Karpas-422 (cell line): ENCODE measurements around the gene CD274. TPM values are rescaled to one million over a fixed set of nuclear protein-coding genes. Genes with fewer than 3 reads are reported as not detected.

ENCODE experiments used
- DNase-seq: peaks from one replicate; pipeline ENCODE4 v3.0.0-alpha.2; 2015
- H2AFZ ChIP-seq: fragments of 200-600 bp; sonication (generic); 2 replicates; pipeline ENCODE4 v1.6.1; 2014; ENCODE audit warnings: antibody characterized with exemption, low read length, mixed read lengths
- H3K27ac ChIP-seq: fragments of 200-600 bp; sonication (generic); 2 replicates; pipeline ENCODE4 v1.5.1; 2014; ENCODE audit warnings: mild to moderate bottlenecking, low read length, moderate library complexity
- H3K27me3 ChIP-seq: fragments of 200-600 bp; sonication (generic); 2 replicates; pipeline ENCODE4 v1.6.1; 2014; ENCODE audit warnings: low read length, mixed read lengths
- H3K36me3 ChIP-seq: fragments of 200-600 bp; sonication (generic); 2 replicates; pipeline ENCODE4 v1.6.1; 2014; ENCODE audit warnings: low read length, mixed read lengths; ENCODE audit not compliant: insufficient read depth
- H3K4me1 ChIP-seq: fragments of 200-600 bp; sonication (generic); 2 replicates; pipeline ENCODE4 v1.6.1; 2014; ENCODE audit warnings: mild to moderate bottlenecking, low read length, mixed read lengths
- H3K4me2 ChIP-seq: fragments of 200-600 bp; sonication (generic); 2 replicates; pipeline ENCODE4 v1.6.1; 2014; ENCODE audit warnings: low read length, low read depth, mild to moderate bottlenecking; ENCODE audit not compliant: poor library complexity, severe bottlenecking
- H3K4me3 ChIP-seq: fragments of 200-600 bp; sonication (generic); 2 replicates; pipeline ENCODE4 v1.5.1; 2014; ENCODE audit warnings: mild to moderate bottlenecking, antibody characterized with exemption, low read length, mixed read lengths
- H3K79me2 ChIP-seq: fragments of 200-600 bp; sonication (generic); 2 replicates; pipeline ENCODE4 v1.6.1; 2014; ENCODE audit warnings: mild to moderate bottlenecking, low read length, mixed read lengths
- H3K9ac ChIP-seq: fragments of 200-600 bp; sonication (generic); 2 replicates; pipeline ENCODE4 v1.6.0; 2014; ENCODE audit warnings: low read length
- H3K9me2 ChIP-seq: fragments of 200-600 bp; sonication (generic), shearing (Covaris generic); replicated peaks from 2 replicates; pipeline ENCODE4 v1.6.0; 2014; ENCODE audit warnings: mild to moderate bottlenecking, low read length, moderate library complexity; ENCODE audit not compliant: insufficient read depth
- H3K9me3 ChIP-seq: fragments of 300-700, 200-600 bp; sonication (generic); 2 replicates; pipeline ENCODE4 v1.6.1; 2014; ENCODE audit warnings: low read length, mixed read lengths
- H4K20me1 ChIP-seq: fragments of 200-600 bp; sonication (generic); 2 replicates; pipeline ENCODE4 v1.6.1; 2014; ENCODE audit warnings: mild to moderate bottlenecking, antibody characterized with exemption, low read length, low read depth; ENCODE audit not compliant: insufficient read depth
- total RNA-seq: library from RNA; depleted of rRNA; stranded (reverse); fragments of >200 nt; shearing (Covaris generic); gene quantifications from 2 replicates; pipeline ENCODE4 v1.2.3, GENCODE V29; 2014; ENCODE audit warnings: low replicate concordance

Gene CD274
- total RNA-seq, 1 experiment from 2014 or later, result 0.11 TPM

DNA sequence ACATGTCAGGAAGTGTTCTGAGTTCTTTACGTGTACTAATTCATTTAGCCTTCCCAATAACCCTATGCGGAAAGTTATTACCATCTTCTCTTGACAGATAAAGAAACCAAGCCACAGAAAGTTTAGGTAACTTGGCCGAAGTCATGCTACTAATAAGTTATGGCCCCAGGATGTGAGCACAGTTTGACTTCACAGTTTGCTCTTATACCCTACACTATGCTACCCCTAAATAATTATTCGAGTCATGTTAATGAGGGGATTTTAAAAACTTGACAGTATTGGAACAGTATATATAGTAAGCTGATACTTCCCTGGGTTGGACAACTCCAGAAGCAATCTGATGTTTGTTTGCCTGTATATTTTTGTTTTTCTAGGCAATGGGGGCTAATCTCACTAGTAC lies 30.6 kb downstream of the CD274 start:
- no peaks in the 10 kb centered on the region for H4K20me1 ChIP-seq

DNA sequence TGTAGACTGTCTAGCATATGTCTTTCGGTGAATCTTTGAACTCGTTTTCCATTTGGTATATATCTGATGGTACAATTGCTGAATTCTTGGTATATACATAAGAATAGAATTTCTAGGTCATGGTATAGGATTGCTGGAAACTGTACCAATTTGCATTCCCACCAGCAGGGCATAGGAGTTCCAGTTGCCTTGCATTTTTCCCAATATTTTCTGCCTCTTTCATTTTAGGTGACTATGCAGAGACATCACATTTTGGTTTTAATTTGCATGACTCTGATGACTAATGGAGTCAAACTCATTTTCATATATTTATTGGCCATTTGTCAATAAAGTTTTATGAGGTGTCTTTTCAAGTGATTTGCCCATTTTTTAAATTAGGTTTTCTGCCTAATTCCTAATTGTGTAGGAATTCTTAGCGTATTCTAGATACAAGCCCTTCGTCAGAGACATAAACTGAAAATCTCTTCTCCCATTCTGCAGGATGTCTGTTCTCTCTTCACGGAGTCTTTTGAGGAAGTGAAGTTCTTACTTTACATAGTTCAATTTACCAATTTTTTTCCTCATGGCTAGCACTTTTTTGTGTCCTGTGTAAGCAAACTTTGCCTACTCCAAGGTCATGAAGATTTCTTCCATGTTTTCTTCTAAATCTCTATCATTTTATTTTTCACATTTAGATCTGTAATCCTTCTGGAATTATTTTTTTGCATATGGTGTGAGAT lies 31.1 kb downstream of the CD274 start:
- Histone ChIP-seq H4K20me1 (no peaks in the 10 kb centered on the region), H3K27me3 (no peaks in the 10 kb centered on the region), H3K4me3 (no peak overlapping the region), H2AFZ (no peak overlapping the region), H3K4me1 (no peaks in the 10 kb centered on the region), H3K9me2 (no peaks in the 10 kb centered on the region), H3K4me2 (no peak overlapping the region), H3K79me2 (peaks cover 11% of the 10 kb centered on the region), H3K36me3 (no peaks in the 10 kb centered on the region), H3K9me3 (no peaks in the 10 kb centered on the region), H3K9ac (no peak overlapping the region), H3K27ac (no peak overlapping the region)
- DNase-seq, result no peak

More for the DNA sequence above, 30.6 kb downstream of the CD274 start:
- Histone ChIP-seq H3K27me3 (no peaks in the 10 kb centered on the region), H3K4me3 (no peak overlapping the region), H3K4me1 (no peaks in the 10 kb centered on the region), H3K36me3 (no peaks in the 10 kb centered on the region), H3K9ac (no peak overlapping the region), H3K9me3 (no peaks in the 10 kb centered on the region), H3K27ac (no peak overlapping the region), H3K4me2 (no peak overlapping the region), H3K79me2 (peaks cover 11% of the 10 kb centered on the region), H2AFZ (no peak overlapping the region), H3K9me2 (no peaks in the 10 kb centered on the region)
- no peak for DNase-seq

DNA sequence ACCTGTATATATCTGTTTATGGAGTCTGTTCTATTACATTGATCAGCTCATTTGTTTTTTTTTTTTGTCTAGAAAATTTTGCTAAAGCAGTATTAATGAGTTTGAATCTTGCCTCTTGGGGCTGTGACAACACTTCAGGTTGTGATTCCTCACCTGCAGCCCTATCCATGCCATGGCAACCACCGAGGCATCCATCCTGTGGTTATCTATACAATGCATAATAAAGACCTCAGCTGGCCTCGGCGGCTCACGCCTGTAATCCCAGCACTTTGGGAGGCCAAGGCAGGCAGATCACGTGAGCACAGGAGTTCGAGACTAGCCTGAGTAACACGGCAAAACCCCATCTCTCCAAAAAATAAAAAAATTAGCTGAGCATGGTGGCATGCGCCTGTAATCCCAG lies 31.9 kb downstream of the CD274 start:
- Histone ChIP-seq H3K9me3 (no peaks in the 10 kb centered on the region), H3K27ac (no peak overlapping the region), H3K27me3 (no peaks in the 10 kb centered on the region), H3K4me3 (no peak overlapping the region), H3K79me2 (peaks cover 11% of the 10 kb centered on the region), H3K36me3 (no peaks in the 10 kb centered on the region), H3K9ac (no peak overlapping the region), H4K20me1 (no peaks in the 10 kb centered on the region), H2AFZ (no peak overlapping the region), H3K9me2 (no peaks in the 10 kb centered on the region), H3K4me2 (no peak overlapping the region), H3K4me1 (no peaks in the 10 kb centered on the region)
- no peak for DNase-seq

DNA sequence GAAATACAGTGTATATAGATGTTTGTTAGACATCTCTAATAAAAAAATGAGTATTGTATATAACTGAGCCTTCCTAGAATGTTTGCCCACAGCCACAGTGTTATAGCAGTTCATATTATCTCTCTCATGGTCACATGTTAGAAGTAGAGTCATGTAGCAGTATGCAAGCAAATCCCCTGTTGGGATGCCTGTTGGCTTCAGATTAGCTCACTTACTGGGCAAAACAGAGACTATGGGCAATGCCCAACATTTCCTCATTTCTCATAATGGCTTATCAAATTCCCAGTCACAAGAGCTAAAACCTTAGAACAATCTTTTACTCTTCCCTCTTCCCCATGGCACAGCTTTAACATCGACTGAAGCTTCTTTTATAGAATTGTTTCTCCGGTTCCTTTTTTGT lies 33.0 kb downstream of the CD274 start:
- Histone ChIP-seq H3K9me3 (no peaks in the 10 kb centered on the region), H3K36me3 (no peaks in the 10 kb centered on the region), H3K4me1 (no peaks in the 10 kb centered on the region), H3K27ac (no peak overlapping the region), H3K9me2 (no peaks in the 10 kb centered on the region), H2AFZ (no peak overlapping the region), H4K20me1 (no peaks in the 10 kb centered on the region), H3K27me3 (no peaks in the 10 kb centered on the region), H3K9ac (no peak overlapping the region), H3K4me2 (no peak overlapping the region), H3K4me3 (no peak overlapping the region), H3K79me2 (peaks cover 11% of the 10 kb centered on the region)
- no peak for DNase-seq

DNA sequence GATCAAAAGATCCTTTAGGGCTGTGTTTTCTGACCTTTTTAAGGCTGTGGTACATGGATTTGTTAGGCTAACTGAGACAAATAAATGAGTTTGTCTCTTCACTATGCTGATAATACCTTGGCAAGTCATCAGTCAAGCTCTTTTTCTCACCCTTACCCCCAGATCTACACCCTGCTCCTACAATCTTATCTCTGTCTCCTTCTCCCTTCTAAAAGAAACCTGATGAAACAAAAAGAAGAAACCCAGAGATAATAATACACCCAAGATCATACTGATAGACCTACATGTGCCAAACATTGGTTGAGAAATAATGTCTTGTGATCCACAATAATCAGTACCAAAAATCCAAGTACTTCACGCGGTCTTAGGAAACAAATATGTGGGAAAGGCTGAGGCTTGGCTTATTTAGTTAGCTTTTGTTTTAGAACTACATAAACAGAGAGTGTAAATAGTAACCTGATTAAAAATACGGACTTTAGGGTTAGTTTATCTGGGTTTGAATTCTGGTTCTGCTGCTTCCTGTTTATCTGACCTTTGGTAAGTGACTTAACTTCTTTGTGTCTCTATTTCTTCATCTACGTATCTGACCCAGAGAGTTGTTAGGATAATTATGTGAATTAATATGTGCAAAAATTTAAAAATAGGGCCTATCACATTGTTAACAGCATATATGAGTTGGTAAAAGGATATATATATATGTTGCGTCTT lies 35.2 kb downstream of the CD274 start:
- no peak overlapping the region for H3K4me3 ChIP-seq
- no peak for DNase-seq
- no peaks in the 10 kb centered on the region for H3K9me2 ChIP-seq
- no peaks in the 10 kb centered on the region for H4K20me1 ChIP-seq
- H3K27me3 ChIP-seq, result no peaks in the 10 kb centered on the region
- H3K27ac ChIP-seq, result no peak overlapping the region
- H3K4me2 ChIP-seq, result no peak overlapping the region
- peaks cover 11% of the 10 kb centered on the region for H3K79me2 ChIP-seq
- no peak overlapping the region for H3K9ac ChIP-seq
- H3K4me1 ChIP-seq, result no peaks in the 10 kb centered on the region
- H3K36me3 ChIP-seq, result no peaks in the 10 kb centered on the region; the same call in 1 of the 2 replicates
- no peak overlapping the region for H2AFZ ChIP-seq
- H3K9me3 ChIP-seq, result no peaks in the 10 kb centered on the region

DNA sequence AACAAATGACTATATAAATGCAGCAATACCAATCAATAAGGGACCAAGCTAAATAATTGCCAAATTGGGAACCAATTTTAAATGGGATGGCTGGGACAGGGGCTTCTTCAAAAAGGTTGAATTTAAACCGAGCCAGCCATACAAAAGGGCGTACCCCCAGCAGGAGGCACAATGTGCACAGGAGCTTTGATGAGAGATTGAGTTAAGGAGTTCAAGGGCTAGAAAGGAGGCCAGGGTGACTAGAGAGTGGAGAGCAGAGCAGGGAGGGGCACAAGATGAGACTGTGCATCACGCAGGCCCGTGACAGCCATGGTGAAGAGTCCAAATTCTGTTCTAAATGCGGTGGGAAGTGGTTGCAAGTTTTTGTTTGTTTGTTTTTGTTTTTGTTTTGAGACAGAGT lies 36.6 kb downstream of the CD274 start:
- no peaks in the 10 kb centered on the region; the same call in 1 of the 2 replicates for H3K36me3 ChIP-seq
- H3K4me3 ChIP-seq, result no peak overlapping the region
- H3K79me2 ChIP-seq, result peaks cover 11% of the 10 kb centered on the region
- H3K9ac ChIP-seq, result no peak overlapping the region
- H3K4me2 ChIP-seq, result no peak overlapping the region
- no peak for DNase-seq
- no peaks in the 10 kb centered on the region for H3K4me1 ChIP-seq
- H3K27me3 ChIP-seq, result no peaks in the 10 kb centered on the region
- H3K9me3 ChIP-seq, result no peaks in the 10 kb centered on the region
- H3K9me2 ChIP-seq, result no peaks in the 10 kb centered on the region
- no peak overlapping the region for H2AFZ ChIP-seq
- no peaks in the 10 kb centered on the region for H4K20me1 ChIP-seq
- H3K27ac ChIP-seq, result no peak overlapping the region

DNA sequence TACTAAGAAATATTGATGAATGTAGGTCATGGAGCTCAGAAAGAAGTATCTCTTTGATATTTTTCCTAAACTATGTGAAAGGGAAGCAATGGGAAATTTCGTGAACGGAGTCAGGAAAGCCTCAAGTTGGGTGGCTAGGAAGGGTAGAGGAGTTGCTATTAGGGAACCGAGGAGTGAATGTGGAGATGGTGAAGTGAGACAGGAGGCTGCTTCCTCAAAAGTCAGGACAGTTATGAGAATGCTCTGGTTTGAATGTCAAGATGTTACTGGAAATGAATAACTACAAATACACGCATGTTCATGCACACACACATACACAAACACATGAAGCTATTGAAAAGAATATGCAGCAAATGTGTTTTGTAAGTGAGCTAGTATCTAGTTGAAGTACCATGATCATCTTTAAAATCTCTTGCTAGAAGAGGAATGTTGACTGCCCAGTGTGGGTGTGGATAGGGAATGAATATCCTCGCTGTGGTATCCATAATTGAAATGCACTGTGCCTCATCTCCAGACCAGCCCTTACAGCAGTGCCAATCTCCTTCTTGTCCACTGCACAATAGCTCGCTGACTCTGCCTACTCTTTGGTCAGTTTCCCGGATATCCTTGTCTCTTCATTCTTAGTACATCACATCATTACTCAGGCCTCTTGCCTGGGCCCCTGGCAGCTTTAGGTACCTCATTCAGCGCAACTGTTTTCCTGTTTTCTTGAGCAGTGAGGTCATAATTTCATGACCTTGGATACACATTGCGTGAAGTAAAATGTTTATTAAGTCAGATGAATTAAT lies 38.1 kb downstream of the CD274 start:
- H3K4me1 ChIP-seq, result no peaks in the 10 kb centered on the region; the same call in 1 of the 2 replicates
- H3K36me3 ChIP-seq, result no peaks in the 10 kb centered on the region; the same call in 1 of the 2 replicates
- no peak overlapping the region for H3K4me2 ChIP-seq
- DNase-seq, result no peak
- H4K20me1 ChIP-seq, result no peaks in the 10 kb centered on the region
- no peaks in the 10 kb centered on the region for H3K9me3 ChIP-seq
- no peak overlapping the region for H2AFZ ChIP-seq
- H3K9ac ChIP-seq, result no peak overlapping the region
- H3K9me2 ChIP-seq, result no peaks in the 10 kb centered on the region
- H3K27ac ChIP-seq, result no peak overlapping the region
- H3K4me3 ChIP-seq, result no peak overlapping the region
- H3K79me2 ChIP-seq, result peaks cover 12% of the 10 kb centered on the region
- H3K27me3 ChIP-seq, result no peaks in the 10 kb centered on the region
